ENCODE data around the gene PRKAG1. TPM values are rescaled to one million over a fixed set of nuclear protein-coding genes. Genes with fewer than 3 reads are reported as not detected.
A peak's percentile ranks its signal among the peaks of the same experiment; 100 is the strongest.

The PRKAG1 gene
- total and polyA plus RNA-seq, 11 donors, result 72.0 to 107 (median 97.9) TPM

DNA sequence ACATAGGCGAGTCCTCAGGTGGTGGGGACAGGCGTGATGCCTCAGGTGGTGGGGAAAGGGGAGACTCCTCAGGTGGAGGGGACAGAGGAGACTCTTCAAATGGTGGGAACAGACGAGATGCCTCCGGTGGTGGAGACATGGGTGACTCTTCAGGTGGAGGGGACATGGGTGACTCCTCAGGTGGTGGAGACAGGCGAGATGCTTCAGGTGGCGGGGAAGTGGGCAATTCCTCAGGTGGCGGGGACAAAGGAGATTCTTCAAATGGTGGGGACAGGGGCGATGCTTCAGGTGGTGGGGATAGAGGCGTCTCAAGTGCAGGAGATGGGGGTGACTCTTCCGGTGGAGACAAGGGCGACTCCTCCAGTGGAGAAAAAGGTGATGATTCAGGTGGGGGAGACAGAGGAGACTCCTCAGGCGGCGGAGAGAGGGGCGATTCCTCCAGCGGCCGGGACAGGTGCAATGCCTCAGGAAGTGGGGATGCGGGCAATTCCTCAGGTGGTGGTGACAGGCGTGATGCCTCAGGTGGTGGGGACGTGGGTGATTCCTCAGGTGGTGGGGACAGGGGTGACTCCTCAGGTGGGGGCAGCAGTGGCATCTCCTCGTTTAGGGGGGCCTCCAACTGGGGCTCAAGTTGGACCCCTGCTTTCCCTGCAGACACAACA, 33.3 kb upstream of the PRKAG1 start:
- peaks cover 7 to 26% (median 21%) of the 10 kb centered on the region in 12 donors for H3K4me1 ChIP-seq
- ATAC-seq (no peak), DNase-seq (no peak)
- H3K27me3 ChIP-seq, result no peaks in the 10 kb centered on the region
- peaks cover 0 to 85% (median 82%) of the 10 kb centered on the region in 9 donors for H3K36me3 ChIP-seq
- intact Hi-C loops (cut with DNase I), result no loop called here
- WGBS, 4 donors, result 86 to 91% (median 89%) methylated on average over 20 of the region's 20 CpGs
- no peak overlapping the region for H3K27ac ChIP-seq
- no peaks in the 10 kb centered on the region for H3K9me3 ChIP-seq
- TF ChIP-seq, protein P1, sequence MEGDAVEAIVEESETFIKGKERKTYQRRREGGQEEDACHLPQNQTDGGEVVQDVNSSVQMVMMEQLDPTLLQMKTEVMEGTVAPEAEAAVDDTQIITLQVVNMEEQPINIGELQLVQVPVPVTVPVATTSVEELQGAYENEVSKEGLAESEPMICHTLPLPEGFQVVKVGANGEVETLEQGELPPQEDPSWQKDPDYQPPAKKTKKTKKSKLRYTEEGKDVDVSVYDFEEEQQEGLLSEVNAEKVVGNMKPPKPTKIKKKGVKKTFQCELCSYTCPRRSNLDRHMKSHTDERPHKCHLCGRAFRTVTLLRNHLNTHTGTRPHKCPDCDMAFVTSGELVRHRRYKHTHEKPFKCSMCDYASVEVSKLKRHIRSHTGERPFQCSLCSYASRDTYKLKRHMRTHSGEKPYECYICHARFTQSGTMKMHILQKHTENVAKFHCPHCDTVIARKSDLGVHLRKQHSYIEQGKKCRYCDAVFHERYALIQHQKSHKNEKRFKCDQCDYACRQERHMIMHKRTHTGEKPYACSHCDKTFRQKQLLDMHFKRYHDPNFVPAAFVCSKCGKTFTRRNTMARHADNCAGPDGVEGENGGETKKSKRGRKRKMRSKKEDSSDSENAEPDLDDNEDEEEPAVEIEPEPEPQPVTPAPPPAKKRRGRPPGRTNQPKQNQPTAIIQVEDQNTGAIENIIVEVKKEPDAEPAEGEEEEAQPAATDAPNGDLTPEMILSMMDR (IDR thresholded peaks at IDR 0.05), result no peak
- TF ChIP-seq POLR2A (IDR thresholded peaks at IDR 0.05), result no peak
- no peak overlapping the region for H3K4me3 ChIP-seq

DNA sequence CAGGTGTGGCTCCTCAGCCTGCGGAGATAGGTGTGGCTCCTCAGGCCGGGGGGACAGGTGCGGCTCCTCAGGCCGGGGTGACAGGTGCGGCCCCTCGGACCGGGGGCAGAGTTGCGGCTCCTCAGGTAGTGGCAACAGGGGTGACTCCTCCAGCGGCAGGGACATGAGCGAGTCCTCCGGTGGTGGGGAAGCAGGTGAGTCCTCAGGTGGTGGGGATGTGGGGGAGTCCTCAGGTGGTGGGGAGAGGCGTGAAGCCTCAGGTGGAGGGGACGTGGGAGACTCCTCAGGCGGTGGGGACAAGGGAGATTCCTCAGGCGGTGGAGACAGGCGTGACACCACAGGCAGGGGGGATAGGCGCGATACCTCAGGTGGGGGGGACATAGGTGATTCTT, 32.8 kb upstream of the PRKAG1 start:
- ATAC-seq, result no peak
- no peaks in the 10 kb centered on the region for H3K27me3 ChIP-seq
- no peaks in the 10 kb centered on the region for H3K9me3 ChIP-seq
- H3K4me3 ChIP-seq, result no peak overlapping the region
- TF ChIP-seq POLR2A (IDR thresholded peaks at IDR 0.05), result no peak
- TF ChIP-seq, protein P1 (IDR thresholded peaks at IDR 0.05), result no peak
- DNase-seq, result peak in 1 of 5 donors; percentile 27
- H3K27ac ChIP-seq, result no peak overlapping the region
- peaks cover 1 to 20% (median 15%) of the 10 kb centered on the region in 12 donors for H3K4me1 ChIP-seq
- intact Hi-C loops (cut with DNase I), result no loop called here
- peaks cover 0 to 90% (median 88%) of the 10 kb centered on the region in 9 donors for H3K36me3 ChIP-seq
- WGBS, 4 donors, result 91 to 97% (median 95%) methylated on average over 17 to 18 of the region's 18 CpGs

DNA sequence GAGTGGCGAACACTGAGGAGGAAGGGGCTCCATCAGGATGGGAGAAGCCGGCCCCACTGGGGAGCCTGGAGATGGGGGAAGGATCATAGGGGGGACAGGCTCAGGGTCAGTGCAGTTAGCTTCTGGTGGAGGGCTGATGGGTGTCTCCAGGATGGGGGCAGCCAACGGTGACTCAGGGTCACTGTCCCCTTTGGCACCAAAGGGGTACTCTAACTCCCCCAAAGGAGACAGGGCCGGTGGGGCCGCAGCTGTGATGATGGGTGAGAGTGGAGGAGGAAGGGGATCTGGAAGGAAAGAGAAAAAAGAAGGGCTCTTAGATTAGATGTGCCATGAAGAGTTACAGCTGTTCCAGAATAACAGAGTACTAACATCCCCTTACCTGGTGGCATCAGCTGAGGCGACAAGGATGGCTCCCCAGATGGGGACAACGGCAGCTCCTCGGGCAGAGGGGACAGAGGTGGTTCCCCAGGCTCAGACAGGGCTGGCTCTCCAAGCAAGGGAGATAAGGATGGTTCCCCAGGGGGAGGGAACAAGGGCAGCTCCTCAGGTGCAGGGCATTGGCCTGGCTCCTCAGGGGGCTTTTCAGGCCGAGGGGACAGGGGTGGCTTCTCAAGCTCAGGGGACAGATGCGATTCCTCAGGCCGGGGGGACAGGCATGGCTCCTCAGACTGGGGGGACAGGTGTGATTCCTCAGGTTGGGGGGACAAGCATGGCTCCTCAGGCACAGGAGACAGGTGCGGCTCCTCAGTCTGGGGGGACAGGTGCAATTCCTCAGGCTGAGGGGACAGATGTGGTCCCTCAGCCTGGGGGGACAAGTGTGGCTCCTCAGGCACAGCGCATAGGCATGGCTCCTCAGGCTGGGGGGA, 32.2 kb upstream of the PRKAG1 start:
- no peak for TF ChIP-seq POLR2A (IDR thresholded peaks at IDR 0.05)
- TF ChIP-seq, protein P1 (IDR thresholded peaks at IDR 0.05), result no peak
- Histone ChIP-seq H3K4me3 (no peak overlapping the region), H3K27me3 (no peaks in the 10 kb centered on the region), H3K4me1 (peaks cover 0 to 17% (median 9%) of the 10 kb centered on the region in 12 donors), H3K9me3 (no peaks in the 10 kb centered on the region), H3K27ac (no peak overlapping the region), H3K36me3 (peaks cover 0 to 97% (median 94%) of the 10 kb centered on the region in 9 donors)
- intact Hi-C loops (cut with DNase I), result no loop called here
- 85 to 94% (median 92%) methylated on average over 10 to 13 of the region's 13 CpGs for WGBS, 4 donors
- no peak for ATAC-seq
- DNase-seq, result peak in 1 of 5 donors; percentile 7

Data from heart left ventricle (tissue), 16 donors.